ENCODE data around the gene NKIRAS1. TPM values are rescaled to one million over a fixed set of nuclear protein-coding genes. Genes with fewer than 3 reads are reported as not detected.

NKIRAS1 gene
- 7.1 and 10.3 TPM in 2 replicates for total RNA-seq

DNA sequence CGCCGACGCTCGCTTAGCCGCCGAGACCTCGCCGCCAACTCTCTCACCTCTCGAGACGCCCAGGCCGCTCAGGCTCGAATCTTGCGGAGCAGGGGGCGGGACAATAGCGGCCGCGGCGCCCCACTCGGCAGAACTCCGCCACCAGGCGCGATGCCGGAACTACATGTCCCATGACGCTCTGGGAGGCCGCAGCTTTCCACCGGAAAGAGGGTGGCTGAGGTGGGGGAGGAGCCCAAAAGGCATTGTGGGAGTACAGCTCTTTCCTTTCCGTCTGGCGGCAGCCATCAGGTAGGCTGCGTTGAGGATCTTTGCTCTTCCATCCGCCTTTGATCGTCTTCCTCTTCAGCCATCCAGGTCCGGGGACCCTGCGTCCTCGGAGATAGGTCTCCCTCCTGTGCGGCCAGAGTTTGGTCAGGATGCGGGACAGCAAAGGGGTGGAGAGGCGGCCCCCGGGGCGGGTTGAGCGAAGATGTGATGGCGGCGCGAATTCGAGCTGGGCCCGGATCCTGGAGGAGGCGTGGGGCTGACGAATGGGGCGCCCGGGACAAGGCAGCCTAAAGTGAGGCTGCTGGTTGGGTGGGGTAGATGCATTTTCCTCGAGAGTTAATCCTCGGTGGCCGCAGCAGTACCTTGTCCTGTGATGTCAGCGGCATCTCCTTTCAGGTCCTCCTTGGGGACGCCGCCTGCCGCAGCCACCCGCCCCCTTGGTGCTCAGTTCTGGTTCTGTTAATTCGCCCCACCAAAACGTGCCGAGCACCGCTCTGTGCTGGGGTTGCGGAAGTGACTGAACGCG lies at the start of gene NKIRAS1, which contains the start of gene RPL15:
Gene NKIRAS1 (minus strand): TSS at position 105 of the 793 bp plus-strand sequence. CDS start 6,086 bp downstream, outside the sequence.
Gene RPL15 (plus strand): TSS at position 247 of the 793 bp plus-strand sequence. CDS start 728 bp downstream, outside the sequence.
- Histone ChIP-seq H3K4me3 (ENCODE audit: low read depth, low read length) (peak within 1 kb of the TSS; percentile 77), H3K27me3 (ENCODE audit: control insufficient read depth, insufficient read depth, low read length) (no peaks in the 10 kb centered on the region), H3K36me3 (ENCODE audit: control insufficient read depth, insufficient read depth, low read length) (no peaks in the 10 kb centered on the region)
- TF ChIP-seq, protein P1, sequence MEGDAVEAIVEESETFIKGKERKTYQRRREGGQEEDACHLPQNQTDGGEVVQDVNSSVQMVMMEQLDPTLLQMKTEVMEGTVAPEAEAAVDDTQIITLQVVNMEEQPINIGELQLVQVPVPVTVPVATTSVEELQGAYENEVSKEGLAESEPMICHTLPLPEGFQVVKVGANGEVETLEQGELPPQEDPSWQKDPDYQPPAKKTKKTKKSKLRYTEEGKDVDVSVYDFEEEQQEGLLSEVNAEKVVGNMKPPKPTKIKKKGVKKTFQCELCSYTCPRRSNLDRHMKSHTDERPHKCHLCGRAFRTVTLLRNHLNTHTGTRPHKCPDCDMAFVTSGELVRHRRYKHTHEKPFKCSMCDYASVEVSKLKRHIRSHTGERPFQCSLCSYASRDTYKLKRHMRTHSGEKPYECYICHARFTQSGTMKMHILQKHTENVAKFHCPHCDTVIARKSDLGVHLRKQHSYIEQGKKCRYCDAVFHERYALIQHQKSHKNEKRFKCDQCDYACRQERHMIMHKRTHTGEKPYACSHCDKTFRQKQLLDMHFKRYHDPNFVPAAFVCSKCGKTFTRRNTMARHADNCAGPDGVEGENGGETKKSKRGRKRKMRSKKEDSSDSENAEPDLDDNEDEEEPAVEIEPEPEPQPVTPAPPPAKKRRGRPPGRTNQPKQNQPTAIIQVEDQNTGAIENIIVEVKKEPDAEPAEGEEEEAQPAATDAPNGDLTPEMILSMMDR (IDR thresholded peaks at IDR 0.05; ENCODE audit: insufficient read depth, low read length, poor library complexity, severe bottlenecking), result peak; percentile 24
- peak; percentile 82 for DNase-seq (ENCODE audit: low read depth)

DNA sequence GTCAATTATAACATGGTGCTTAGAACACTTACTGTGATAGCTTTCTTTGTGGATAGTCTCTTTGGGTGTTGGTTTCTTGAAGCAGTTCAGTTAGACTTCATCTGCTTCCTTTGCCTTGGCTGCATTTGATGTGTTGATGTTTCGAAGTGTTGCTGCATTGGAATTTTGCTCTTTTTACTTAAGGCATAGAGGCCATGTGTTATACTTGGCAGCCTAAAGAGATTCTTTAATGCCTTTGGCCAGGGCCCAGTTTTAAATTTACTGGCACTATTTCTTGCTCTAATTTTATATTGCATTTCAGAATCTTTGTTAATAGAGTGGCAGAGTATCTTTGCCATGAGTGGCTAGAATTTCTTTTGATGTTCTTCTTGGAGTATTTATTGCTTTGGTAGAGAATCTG lies 49.5 kb upstream of the NKIRAS1 start:
- TF ChIP-seq, protein P1 (IDR thresholded peaks at IDR 0.05; ENCODE audit: insufficient read depth, low read length, poor library complexity, severe bottlenecking), result no peak
- H3K27me3 ChIP-seq (ENCODE audit: control insufficient read depth, insufficient read depth, low read length), result no peaks in the 10 kb centered on the region
- no peak overlapping the region for H3K4me3 ChIP-seq (ENCODE audit: low read depth, low read length)
- no peaks in the 10 kb centered on the region for H3K36me3 ChIP-seq (ENCODE audit: control insufficient read depth, insufficient read depth, low read length)
- DNase-seq (ENCODE audit: low read depth), result no peak

DNA sequence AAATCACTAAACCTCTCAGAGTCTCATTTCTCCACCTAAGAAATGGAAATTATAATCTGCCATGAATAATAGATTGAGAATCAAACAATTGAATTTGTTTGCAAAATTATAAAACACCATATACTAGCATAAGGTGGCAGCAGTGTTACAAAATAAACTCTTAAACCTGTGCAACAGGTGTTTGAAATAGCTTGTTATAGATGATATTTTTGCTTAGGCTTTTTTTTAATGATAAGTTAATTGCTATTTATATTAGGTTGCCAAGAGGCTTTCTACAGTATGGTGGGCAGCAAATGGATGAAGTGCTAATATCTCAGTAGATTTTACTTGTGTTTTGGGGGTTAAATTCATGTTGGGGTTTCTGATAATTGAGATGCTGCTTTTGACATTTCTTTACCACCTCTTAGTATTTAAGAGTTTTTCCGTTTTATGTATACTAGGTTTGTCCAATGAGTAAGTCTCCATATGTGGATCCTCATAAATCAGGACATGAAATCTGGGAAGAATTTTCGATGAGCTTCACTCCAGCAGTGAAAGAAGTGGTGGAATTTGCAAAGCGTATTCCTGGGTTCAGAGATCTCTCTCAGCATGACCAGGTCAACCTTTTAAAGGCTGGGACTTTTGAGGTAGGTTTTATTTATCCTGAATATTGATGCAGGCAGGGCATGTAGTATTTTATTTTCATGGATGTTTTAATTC lies 47.9 kb upstream of the NKIRAS1 start:
- TF ChIP-seq, protein P1 (IDR thresholded peaks at IDR 0.05; ENCODE audit: insufficient read depth, low read length, poor library complexity, severe bottlenecking), result no peak
- DNase-seq (ENCODE audit: low read depth), result no peak
- Histone ChIP-seq H3K4me3 (ENCODE audit: low read depth, low read length) (no peak overlapping the region), H3K36me3 (ENCODE audit: control insufficient read depth, insufficient read depth, low read length) (no peaks in the 10 kb centered on the region), H3K27me3 (ENCODE audit: control insufficient read depth, insufficient read depth, low read length) (no peaks in the 10 kb centered on the region)

DNA sequence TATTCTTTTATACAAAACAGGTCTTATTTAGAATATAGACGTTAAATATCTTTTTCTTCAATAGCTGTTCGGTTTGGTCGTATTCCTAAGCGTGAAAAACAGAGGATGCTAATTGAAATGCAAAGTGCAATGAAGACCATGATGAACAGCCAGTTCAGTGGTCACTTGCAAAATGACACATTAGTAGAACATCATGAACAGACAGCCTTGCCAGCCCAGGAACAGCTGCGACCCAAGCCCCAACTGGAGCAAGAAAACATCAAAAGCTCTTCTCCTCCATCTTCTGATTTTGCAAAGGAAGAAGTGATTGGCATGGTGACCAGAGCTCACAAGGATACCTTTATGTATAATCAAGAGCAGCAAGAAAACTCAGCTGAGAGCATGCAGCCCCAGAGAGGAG lies 45.1 kb upstream of the NKIRAS1 start:
- Histone ChIP-seq H3K27me3 (ENCODE audit: control insufficient read depth, insufficient read depth, low read length) (no peaks in the 10 kb centered on the region), H3K4me3 (ENCODE audit: low read depth, low read length) (no peak overlapping the region), H3K36me3 (ENCODE audit: control insufficient read depth, insufficient read depth, low read length) (no peaks in the 10 kb centered on the region)
- DNase-seq (ENCODE audit: low read depth), result no peak
- TF ChIP-seq, protein P1 (IDR thresholded peaks at IDR 0.05; ENCODE audit: insufficient read depth, low read length, poor library complexity, severe bottlenecking), result no peak

DNA sequence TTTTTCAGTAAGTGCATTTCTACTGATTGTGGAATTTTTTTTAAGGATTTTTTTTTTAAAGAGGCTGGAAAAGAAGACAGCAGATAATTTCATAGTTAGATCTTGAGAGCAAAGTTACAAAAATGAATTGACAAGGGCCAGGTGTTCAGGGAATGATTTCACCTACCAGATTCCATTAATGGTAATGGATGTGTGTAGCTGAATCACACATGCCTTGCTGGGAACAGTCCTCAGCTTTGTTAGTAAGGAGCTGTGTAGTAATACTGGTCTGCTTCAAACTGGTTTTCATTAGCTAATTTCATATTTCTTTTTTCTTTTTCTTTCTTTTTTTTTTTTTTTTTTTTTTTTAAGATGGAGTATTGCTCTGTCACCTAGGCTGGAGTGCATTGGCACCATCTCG lies 44.3 kb upstream of the NKIRAS1 start:
- Histone ChIP-seq H3K36me3 (ENCODE audit: control insufficient read depth, insufficient read depth, low read length) (no peaks in the 10 kb centered on the region), H3K4me3 (ENCODE audit: low read depth, low read length) (no peak overlapping the region), H3K27me3 (ENCODE audit: control insufficient read depth, insufficient read depth, low read length) (no peaks in the 10 kb centered on the region)
- peak; percentile 25 for DNase-seq (ENCODE audit: low read depth)
- TF ChIP-seq, protein P1 (IDR thresholded peaks at IDR 0.05; ENCODE audit: insufficient read depth, low read length, poor library complexity, severe bottlenecking), result no peak

All from kidney epithelial cell (primary cell).